ENCODE data around the gene MYBPH. TPM values are rescaled to one million over a fixed set of nuclear protein-coding genes. Genes with fewer than 3 reads are reported as not detected.

The MYBPH gene
- polyA plus RNA-seq, 4 donors = 0.17 to 0.47 (median 0.29) TPM

DNA sequence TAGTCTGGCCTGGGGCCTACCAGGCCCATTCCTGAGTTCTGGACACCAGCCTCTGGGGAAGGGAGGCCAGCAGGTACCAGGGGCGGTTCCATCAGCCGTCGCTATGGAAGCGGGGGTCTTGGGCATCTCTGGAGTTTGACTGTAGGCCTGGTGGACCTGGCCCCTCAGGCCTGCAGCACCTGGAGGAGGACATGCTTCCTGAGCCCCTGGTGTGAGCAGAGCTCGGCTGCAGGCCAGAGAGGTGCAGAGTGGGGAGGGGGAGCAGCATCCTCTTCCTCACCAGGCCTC lies 7.8 kb downstream of the MYBPH start:
- DNase-seq (ENCODE audit: low read depth in 4 of 4, low spot score in 2 of 4) = no peak

DNA sequence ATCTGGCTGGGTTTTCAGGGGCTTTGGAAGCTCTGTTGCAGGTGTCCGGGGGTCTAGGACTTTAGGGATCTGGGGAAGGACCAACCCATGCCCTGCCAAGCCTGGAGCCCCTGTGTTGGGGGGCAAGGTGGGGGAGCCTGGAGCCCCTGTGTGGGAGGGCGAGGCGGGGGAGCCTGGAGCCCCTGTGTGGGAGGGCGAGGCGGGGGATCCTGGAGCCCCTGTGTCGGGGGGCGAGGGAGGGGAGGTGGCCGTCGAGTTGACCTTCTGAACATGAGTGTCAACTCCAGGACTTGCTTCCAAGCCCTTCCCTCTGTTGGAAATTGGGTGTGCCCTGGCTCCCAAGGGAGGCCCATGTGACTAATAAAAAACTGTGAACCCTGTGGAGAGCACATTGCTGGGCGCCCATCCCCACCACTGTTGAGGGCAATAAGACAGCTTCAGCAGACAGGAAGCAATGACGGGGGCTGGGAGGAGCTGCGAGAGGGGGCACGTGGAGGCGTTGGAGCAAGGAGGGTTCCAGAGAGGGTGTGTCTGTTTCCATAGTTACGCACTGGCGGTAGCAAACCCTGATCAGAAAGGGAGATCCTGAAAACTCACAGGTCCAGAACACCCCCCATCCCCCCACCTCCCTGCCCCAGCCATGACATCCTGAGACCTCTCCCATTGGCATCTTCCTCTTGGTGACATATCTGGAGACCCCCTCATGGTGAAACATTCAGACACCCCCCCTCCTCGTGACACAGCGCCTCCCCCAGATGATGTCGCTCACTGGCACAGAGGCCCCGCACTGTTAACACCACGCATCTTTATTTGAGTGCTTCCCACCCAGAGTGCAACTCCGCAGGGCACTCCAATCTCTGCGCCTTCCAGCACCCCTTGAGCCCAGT lies 8.4 kb downstream of the MYBPH start:
- DNase-seq (ENCODE audit: low read depth in 4 of 4, low spot score in 2 of 4) = no peak

DNA sequence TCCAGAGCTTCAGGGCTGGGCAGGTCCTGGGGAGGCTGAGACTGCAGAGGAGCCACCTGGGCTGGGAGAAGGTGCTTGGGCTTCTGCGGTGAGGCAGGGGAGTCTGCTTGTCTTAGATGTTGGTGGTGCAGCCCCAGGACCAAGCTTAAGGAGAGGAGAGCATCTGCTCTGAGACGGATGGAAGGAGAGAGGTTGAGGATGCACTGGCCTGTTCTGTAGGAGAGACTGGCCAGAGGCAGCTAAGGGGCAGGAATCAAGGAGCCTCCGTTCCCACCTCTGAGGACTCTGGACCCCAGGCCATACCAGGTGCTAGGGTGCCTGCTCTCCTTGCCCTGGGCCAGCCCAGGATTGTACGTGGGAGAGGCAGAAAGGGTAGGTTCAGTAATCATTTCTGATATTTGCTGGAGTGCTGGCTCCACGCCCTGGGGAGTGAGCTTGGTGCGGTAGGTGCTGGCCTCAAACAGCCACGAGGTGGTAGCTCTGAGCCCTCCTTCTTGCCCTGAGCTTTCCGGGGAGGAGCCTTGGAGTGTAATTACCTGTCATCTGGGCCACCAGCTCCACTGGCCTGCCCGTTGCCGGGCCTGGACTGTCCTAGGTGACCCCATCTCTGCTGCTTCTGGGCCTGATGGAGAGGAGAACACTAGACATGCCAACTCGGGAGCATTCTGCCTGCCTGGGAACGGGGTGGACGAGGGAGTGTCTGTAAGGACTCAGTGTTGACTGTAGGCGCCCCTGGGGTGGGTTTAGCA lies 9.3 kb downstream of the MYBPH start:
- no peak for DNase-seq (ENCODE audit: low read depth in 4 of 4, low spot score in 2 of 4)

DNA sequence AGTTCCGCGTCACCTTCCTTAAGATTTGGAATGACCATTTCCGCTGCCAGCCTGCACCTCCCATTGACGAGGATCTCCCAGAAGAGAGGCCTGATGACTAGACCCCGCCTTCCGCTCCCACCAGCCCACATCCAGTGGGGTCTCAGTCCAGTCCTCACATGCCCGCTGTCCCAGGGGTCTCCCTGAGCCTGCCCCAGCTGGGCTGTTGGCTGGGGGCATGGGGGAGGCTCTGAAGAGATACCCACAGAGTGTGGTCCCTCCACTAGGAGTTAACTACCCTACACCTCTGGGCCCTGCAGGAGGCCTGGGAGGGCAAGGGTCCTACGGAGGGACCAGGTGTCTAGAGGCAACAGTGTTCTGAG lies 9.8 kb downstream of the MYBPH start:
- DNase-seq (ENCODE audit: low read depth in 4 of 4, low spot score in 2 of 4) = no peak

- no peak for DNase-seq (ENCODE audit: low read depth in 4 of 4, low spot score in 2 of 4)
Measured at GRCh38 chr1:203165101-203165799, 10.4 kb downstream of the MYBPH start.

GRCh38 chr1:203163891-203164635 lies 11.6 kb downstream of the MYBPH start:
- no peak for DNase-seq (ENCODE audit: low read depth in 4 of 4, low spot score in 2 of 4)

DNA sequence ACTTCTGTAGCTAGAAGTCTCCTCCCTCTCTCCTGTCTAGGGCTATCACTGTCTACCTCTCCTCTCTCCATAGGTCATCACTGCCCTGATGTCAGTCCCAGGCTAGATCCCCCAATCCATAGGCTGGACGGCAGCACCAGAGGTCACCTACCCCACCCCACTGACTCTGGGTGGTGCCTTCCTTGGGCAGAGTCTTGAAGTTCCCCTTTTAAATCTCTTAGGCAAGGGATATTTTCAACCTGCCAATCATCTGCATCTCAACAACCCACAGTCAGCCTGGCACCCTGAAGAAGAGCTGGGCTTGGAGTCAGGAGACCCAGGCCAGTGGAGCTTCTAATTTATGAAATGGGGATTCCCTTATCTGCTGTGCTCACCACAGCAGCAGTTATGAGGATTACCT lies 13.2 kb downstream of the MYBPH start:
- DNase-seq (ENCODE audit: low read depth in 4 of 4, low spot score in 2 of 4) = no peak

DNA sequence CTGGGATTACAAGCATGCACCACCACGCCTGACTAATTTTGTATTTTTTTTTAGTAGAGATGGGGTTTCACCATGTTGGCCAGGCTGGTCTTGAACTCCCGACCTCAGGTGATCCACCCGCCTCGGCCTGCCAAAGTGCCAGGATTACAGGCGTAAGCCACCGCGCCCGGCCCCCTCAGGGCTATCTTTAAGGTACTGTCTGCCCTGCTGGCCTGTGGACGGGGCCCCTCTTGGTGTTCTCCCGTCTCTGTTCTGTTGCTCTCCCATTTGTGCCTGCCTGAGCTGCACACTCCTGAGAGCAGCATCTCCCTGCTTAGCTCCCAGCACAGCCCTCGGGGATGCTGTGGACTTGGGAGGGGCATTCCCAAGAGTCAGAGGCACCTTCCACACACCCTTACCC lies 13.9 kb downstream of the MYBPH start:
- no peak for DNase-seq (ENCODE audit: low read depth in 4 of 4, low spot score in 2 of 4)

GRCh38 chr1:203161175-203161574 lies 14.5 kb downstream of the MYBPH start:
- no peak for DNase-seq (ENCODE audit: low read depth in 4 of 4, low spot score in 2 of 4)

DNA sequence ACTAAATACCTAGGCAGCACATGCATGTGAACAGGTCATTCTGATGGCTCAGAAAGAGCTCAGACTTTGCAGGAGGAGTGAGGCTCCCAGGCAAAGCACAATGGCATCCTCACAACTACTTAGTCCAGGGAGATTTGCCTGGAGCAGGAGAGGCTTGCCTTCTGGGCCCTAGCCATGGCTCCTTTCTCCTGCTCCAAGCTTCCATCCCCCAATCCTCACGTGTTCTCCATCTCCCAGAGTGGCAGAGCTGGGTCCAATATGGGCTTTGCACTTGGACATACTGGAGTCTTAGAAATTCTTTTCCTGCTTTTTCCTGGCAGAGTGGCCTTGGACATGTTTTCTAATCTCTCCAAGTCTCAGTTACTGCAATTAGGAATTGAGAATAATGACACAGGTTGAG lies 15.8 kb downstream of the MYBPH start:
- DNase-seq (ENCODE audit: low read depth in 4 of 4, low spot score in 2 of 4) = no peak

GRCh38 chr1:203158960-203159665 lies 16.5 kb downstream of the MYBPH start:
- DNase-seq (ENCODE audit: low read depth in 4 of 4, low spot score in 2 of 4) = no peak

- DNase-seq (ENCODE audit: low read depth in 4 of 4, low spot score in 2 of 4) = no peak
Measured at GRCh38 chr1:203158423-203158822, 17.2 kb downstream of the MYBPH start.

GRCh38 chr1:203156280-203156679 lies 19.3 kb downstream of the MYBPH start:
- DNase-seq (ENCODE audit: low read depth in 4 of 4, low spot score in 2 of 4) = no peak

DNA sequence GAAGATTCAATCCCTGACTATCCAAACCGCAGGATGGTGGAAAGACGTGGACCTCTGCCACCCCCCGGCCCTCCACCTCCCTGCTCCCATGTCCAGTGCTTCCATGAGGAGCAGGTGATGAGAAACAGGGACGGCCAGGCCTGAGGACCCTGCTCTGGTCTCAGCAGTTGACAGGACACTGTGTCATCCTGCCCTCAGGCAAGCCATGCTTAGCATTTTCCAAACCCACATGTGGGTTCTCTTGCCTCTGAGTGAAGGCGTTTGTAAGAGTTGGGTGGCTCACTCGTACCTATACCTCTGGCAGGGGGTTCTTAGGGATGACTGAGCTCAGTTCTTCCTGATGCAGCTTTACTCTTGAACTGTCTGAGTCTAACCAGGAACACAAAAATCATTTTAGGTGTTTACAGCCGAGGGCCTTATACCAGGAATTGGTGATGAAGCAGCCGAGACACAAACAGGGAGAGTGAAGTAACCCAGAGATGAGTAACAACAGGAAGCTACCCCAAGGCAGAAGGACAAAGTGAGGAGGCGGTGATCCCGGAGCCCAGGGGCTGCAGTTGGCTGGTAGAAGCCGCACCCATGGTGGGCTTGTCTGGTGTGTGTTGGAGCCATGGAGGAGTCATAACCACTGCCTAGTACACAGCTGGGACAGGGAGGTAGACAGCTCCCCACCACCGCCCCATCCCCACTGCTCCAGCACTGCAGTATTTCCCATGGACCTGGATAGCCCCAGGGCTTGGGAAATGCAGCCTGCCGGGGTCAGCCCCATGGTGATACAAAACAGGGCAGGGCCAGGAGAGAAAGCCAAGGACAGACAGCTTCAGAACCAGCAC lies 21.4 kb downstream of the MYBPH start:
- DNase-seq (ENCODE audit: low read depth in 4 of 4, low spot score in 2 of 4) = no peak

DNA sequence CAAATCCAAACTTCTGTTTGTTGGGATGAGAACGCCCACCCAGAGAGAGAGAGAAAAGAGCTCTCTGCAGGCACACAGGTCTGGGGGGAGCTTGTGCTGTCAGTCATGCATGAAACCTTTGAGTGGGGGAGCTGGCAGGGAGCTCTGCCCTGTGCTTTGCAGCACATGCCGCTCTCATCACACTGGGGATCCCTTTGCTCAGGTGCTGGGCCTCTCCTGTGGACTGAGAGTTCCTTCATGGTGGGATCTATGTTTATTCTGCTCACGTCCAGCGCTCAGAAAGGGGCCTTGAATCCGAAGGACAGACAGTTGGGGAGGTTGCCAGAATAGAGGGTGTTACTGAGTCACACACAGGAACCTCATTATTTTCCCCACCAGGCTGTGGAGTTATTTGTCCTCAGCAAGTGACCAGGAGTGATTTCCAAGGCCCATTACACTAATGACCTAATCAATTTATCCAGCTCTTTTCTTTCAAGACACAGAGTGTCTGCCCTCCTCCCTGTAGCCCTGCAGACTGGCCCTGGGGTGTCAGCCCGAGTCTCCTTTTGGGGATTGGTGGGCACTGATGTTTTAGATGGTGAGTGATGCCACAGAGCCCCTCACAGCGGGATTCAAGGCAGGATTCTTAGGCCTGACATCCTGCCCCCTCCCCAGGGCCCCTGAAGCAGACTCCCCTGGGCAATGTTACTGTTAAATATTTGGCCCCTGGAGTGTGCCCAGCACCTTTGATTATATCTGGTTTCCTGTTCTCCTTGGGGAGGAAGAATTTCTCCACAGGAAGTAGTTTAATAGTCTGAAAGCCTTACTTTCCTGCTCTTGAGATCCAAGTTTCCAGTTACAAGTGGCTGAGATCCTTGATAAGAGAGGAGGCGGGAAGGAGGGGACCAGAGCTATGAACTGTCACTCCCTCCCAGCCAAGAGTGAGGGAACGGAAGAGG lies 22.3 kb downstream of the MYBPH start:
- no peak for DNase-seq (ENCODE audit: low read depth in 4 of 4, low spot score in 2 of 4)

GRCh38 chr1:203152158-203153034 lies 23.2 kb downstream of the MYBPH start:
- no peak for DNase-seq (ENCODE audit: low read depth in 4 of 4, low spot score in 2 of 4)

All from left renal cortex interstitium (tissue), 4 donors.